HG03575 (cell line): Measurements from ENCODE around the gene ANKFN1.
"Not testable (repeated sequence)": the region's sequence is repeated elsewhere in the genome, so short reads cannot be mapped to it uniquely, and the experiment has no call there.

Experiments used
- ATAC-seq: cut with Tn5 transposase; IDR thresholded peaks from one replicate; pipeline ENCODE4 v1.9.1; 2021; ENCODE audit not compliant: unreplicated experiment, insufficient number of reproducible peaks, low FRiP score; ENCODE audit errors: extremely low read depth

Gene ANKFN1

GRCh38 chr17:56260376-56261002 is 107.2 kb downstream of the ANKFN1 start:
- ATAC-seq, result no peak

- no peak for ATAC-seq
Measured at GRCh38 chr17:56262803-56263202, 109.5 kb downstream of the ANKFN1 start.

GRCh38 chr17:56269556-56270389 is 116.5 kb downstream of the ANKFN1 start:
- ATAC-seq, result no peak

- no peak for ATAC-seq
Measured at GRCh38 chr17:56274491-56274890, 121.2 kb downstream of the ANKFN1 start.

GRCh38 chr17:56284482-56284881 is 131.2 kb downstream of the ANKFN1 start:
- no peak for ATAC-seq

GRCh38 chr17:56288786-56289185 is 135.5 kb downstream of the ANKFN1 start:
- ATAC-seq, result not testable (repeated sequence)

- ATAC-seq, result no peak
Measured at GRCh38 chr17:56289321-56289720, 136.0 kb downstream of the ANKFN1 start.

GRCh38 chr17:56290101-56290801 is 137.0 kb downstream of the ANKFN1 start:
- ATAC-seq, result no peak

- no peak for ATAC-seq
Measured at GRCh38 chr17:56290802-56291118, 137.5 kb downstream of the ANKFN1 start.

- ATAC-seq, result no peak
Measured at GRCh38 chr17:56291226-56291805, 138.0 kb downstream of the ANKFN1 start.

- ATAC-seq, result no peak
Measured at GRCh38 chr17:56292010-56292409, 138.7 kb downstream of the ANKFN1 start.

GRCh38 chr17:56292578-56292977 is 139.3 kb downstream of the ANKFN1 start:
- no peak for ATAC-seq

- ATAC-seq, result no peak
Measured at GRCh38 chr17:56297184-56297583, 143.9 kb downstream of the ANKFN1 start.

- no peak for ATAC-seq
Measured at GRCh38 chr17:56298846-56299245, 145.6 kb downstream of the ANKFN1 start.

GRCh38 chr17:56300144-56300543 is 146.9 kb downstream of the ANKFN1 start:
- ATAC-seq, result no peak

- ATAC-seq, result no peak
Measured at GRCh38 chr17:56305007-56305406, 151.7 kb downstream of the ANKFN1 start.

GRCh38 chr17:56309897-56310296 is 156.6 kb downstream of the ANKFN1 start:
- no peak for ATAC-seq

GRCh38 chr17:56310782-56311181 is 157.5 kb downstream of the ANKFN1 start:
- ATAC-seq, result no peak

- ATAC-seq, result no peak
Measured at GRCh38 chr17:56313201-56313600, 159.9 kb downstream of the ANKFN1 start.

- ATAC-seq, result no peak
Measured at GRCh38 chr17:56314026-56314425, 160.8 kb downstream of the ANKFN1 start.
